ENCODE results near the gene ZCCHC14. TPM values are rescaled to one million over a fixed set of nuclear protein-coding genes. Genes with fewer than 3 reads are reported as not detected.

The ZCCHC14 gene
- total RNA-seq, 4 donors from 2014 or later = 27.7 to 56.1 (median 36.7) TPM

DNA sequence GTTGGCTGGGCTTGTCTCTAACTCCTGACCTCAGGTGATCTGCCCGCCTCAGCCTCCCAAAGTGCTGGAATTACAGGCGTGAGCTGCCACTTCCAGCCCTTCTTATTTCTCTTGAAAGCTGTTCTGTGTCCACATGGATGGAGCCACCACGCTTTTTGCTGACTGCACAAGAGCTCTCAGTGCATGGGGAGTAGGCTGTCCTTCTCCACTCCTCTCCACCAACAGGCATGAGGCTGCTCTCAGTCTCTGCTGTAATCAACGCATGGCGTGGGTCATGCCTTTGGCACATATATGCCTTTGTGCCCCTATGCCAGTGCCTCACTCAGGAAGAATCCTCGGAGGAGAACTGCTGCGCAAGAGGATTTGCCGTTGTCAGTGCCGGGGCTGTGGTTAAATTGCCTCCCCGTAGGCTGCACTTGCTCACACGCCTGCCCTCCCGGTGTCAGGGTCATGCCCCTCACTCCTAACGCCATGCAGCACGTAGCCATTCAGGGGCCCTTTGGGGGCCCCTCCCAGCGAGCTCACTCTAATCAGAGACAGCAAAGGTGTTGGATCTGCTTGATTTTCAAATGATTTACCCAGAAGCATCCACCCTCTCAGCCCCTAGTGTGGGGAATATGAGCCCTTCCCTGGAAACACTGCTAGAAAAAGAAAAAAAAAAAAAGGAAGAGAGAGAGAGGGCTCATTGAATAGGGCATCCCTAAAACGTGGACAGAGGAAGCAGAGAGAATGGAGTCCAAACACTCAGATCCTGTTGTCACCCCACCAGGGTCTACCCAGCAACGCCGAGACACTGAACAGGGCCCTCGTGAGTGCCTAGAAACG is 47.5 kb upstream of the ZCCHC14 start:
- TF ChIP-seq EP300 (IDR thresholded peaks at IDR 0.05; ENCODE audit: low read depth) (no peak), POLR2AphosphoS5 (IDR thresholded peaks at IDR 0.05) (no peak), POLR2A (IDR thresholded peaks at IDR 0.05) (no peak)
- TF ChIP-seq, protein P1, sequence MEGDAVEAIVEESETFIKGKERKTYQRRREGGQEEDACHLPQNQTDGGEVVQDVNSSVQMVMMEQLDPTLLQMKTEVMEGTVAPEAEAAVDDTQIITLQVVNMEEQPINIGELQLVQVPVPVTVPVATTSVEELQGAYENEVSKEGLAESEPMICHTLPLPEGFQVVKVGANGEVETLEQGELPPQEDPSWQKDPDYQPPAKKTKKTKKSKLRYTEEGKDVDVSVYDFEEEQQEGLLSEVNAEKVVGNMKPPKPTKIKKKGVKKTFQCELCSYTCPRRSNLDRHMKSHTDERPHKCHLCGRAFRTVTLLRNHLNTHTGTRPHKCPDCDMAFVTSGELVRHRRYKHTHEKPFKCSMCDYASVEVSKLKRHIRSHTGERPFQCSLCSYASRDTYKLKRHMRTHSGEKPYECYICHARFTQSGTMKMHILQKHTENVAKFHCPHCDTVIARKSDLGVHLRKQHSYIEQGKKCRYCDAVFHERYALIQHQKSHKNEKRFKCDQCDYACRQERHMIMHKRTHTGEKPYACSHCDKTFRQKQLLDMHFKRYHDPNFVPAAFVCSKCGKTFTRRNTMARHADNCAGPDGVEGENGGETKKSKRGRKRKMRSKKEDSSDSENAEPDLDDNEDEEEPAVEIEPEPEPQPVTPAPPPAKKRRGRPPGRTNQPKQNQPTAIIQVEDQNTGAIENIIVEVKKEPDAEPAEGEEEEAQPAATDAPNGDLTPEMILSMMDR (IDR thresholded peaks at IDR 0.05) = no peak
- H3K27ac ChIP-seq = peak overlapping the region; percentile 57 to 76 (median 68)
- no peak overlapping the region for H3K4me3 ChIP-seq
- no peaks in the 10 kb centered on the region for H3K36me3 ChIP-seq
- H3K9me3 ChIP-seq = no peaks in the 10 kb centered on the region
- 52 to 55% methylated on average over 7 to 18 of the region's 20 CpGs for WGBS, 2 donors (ENCODE audit: low coverage in 1 of 2)
- peaks cover 21% of the 10 kb centered on the region for H3K27me3 ChIP-seq
- intact Hi-C loops (cut with DNase I; ENCODE audit: low total_unique reads) = loop anchor here (10.0 kb wide), 1 partner anchor 125 kb away; no protein-coding TSS in a partner anchor
- in situ Hi-C loops (cut with MboI; ENCODE audit: low pct_ligation_motif_present in 1 of 4, low pct_unique_long_range_greater_than_20kb in 1 of 4, low sequenced_read_pairs in 3 of 4) = no loop called here
- peaks cover 0 to 14% (median 0%) of the 10 kb centered on the region in 4 donors for H3K4me1 ChIP-seq
- no peak for DNase-seq

DNA sequence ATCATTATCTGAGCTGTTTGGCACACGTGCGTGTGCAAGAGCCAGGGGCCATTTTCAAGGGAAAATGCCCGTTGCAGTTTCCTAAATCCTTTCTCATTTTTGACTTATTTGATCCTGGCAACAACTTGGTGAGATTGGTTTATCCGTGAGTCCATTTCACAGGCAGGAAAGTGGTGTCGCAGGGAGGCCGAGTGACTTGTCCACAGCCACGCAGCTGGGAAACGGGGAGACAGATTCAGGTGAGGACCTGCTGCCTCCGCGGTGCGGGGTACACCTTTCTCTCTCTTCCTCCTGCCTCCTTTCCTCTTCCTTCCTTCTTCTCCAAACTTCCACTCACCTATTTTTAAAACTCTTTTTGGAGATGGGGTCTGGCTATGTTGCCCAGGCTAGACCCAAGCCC is 46.3 kb upstream of the ZCCHC14 start:
- H3K4me3 ChIP-seq = no peak overlapping the region
- intact Hi-C loops (cut with DNase I; ENCODE audit: low total_unique reads) (no loop called here), in situ Hi-C loops (cut with MboI; ENCODE audit: low pct_ligation_motif_present in 1 of 4, low pct_unique_long_range_greater_than_20kb in 1 of 4, low sequenced_read_pairs in 3 of 4) (no loop called here)
- no peaks in the 10 kb centered on the region for H3K9me3 ChIP-seq
- no peak for TF ChIP-seq POLR2AphosphoS5 (IDR thresholded peaks at IDR 0.05)
- TF ChIP-seq, protein P1 (IDR thresholded peaks at IDR 0.05) = no peak
- no peak for TF ChIP-seq EP300 (IDR thresholded peaks at IDR 0.05; ENCODE audit: low read depth)
- TF ChIP-seq POLR2A (IDR thresholded peaks at IDR 0.05) = no peak
- no peaks in the 10 kb centered on the region for H3K36me3 ChIP-seq
- 71 to 83% methylated on average over 10 to 11 of the region's 11 CpGs for WGBS, 2 donors (ENCODE audit: low coverage in 1 of 2)
- H3K27me3 ChIP-seq = peaks cover 21% of the 10 kb centered on the region
- no peak for DNase-seq
- H3K4me1 ChIP-seq = peaks cover 0 to 14% (median 0%) of the 10 kb centered on the region in 4 donors
- H3K27ac ChIP-seq = peak overlapping the region in 2 of 4 donors; percentile 6 to 34

DNA sequence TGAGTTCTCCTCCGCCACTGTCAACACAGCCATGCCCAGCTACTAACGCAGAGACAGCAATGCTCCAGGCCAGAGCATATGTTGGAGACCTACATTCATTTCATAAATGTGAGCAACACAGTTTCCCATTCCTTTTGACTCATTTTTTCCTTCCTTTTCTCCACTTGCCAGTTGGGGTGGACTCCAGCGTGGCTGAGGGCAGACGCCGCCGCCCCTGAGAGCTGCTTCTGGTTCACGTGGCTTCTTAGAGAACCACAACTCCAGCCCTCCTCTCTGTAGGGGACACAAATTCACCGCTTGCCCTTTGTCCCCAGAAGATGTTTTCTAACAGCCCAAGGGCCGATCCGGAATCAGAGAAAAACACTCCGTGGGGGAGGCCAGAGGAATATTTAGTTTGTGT is 45.8 kb upstream of the ZCCHC14 start:
- H3K4me1 ChIP-seq = peaks cover 0 to 14% (median 0%) of the 10 kb centered on the region in 4 donors
- DNase-seq = no peak
- H3K9me3 ChIP-seq = no peaks in the 10 kb centered on the region
- peaks cover 18% of the 10 kb centered on the region for H3K27me3 ChIP-seq
- H3K27ac ChIP-seq = peak overlapping the region in 3 of 4 donors; percentile 6 to 34 (median 16)
- no peak overlapping the region for H3K4me3 ChIP-seq
- TF ChIP-seq EP300 (IDR thresholded peaks at IDR 0.05; ENCODE audit: low read depth) = no peak
- no peak for TF ChIP-seq POLR2A (IDR thresholded peaks at IDR 0.05)
- TF ChIP-seq POLR2AphosphoS5 (IDR thresholded peaks at IDR 0.05) = no peak
- TF ChIP-seq, protein P1 (IDR thresholded peaks at IDR 0.05) = no peak
- intact Hi-C loops (cut with DNase I; ENCODE audit: low total_unique reads) = no loop called here
- WGBS, 2 donors (ENCODE audit: low coverage in 1 of 2) = 54 to 56% methylated on average over 3 to 11 of the region's 11 CpGs
- in situ Hi-C loops (cut with MboI; ENCODE audit: low pct_ligation_motif_present in 1 of 4, low pct_unique_long_range_greater_than_20kb in 1 of 4, low sequenced_read_pairs in 3 of 4) = no loop called here
- no peaks in the 10 kb centered on the region for H3K36me3 ChIP-seq

DNA sequence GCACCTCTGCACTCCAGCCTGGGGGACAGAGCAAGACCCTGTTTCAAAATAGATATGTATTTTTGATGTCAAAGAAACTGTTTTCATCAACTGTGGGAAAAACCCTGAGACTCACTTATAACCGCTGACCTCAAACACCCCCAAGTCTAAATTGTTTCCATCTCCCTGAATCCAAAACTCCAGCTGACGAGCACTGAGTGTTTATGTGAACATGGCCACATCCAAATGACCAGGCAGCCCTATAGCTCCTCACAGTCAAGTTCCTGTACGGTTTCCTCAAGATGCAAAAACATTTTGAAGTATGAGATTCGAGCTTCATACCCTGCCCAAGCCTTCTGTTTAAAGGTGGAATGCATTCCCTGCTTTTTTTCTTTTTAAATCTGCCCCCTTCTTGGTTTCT is 45.3 kb upstream of the ZCCHC14 start:
- Histone ChIP-seq H3K36me3 (no peaks in the 10 kb centered on the region), H3K4me3 (no peak overlapping the region), H3K27ac (peak overlapping the region in 3 of 4 donors; percentile 6 to 34 (median 16)), H3K27me3 (peaks cover 16% of the 10 kb centered on the region), H3K9me3 (peaks cover 0 to 4% of the 10 kb centered on the region in 2 donors), H3K4me1 (peaks cover 0 to 14% (median 0%) of the 10 kb centered on the region in 4 donors)
- 61% methylated on average over 4 of the region's 4 CpGs; no CpG with 5 or more reads in 1 of the 2 donors for WGBS, 2 donors (ENCODE audit: low coverage in 1 of 2)
- no peak for DNase-seq
- intact Hi-C loops (cut with DNase I; ENCODE audit: low total_unique reads) = no loop called here
- TF ChIP-seq EP300 (IDR thresholded peaks at IDR 0.05; ENCODE audit: low read depth) = no peak
- TF ChIP-seq POLR2A (IDR thresholded peaks at IDR 0.05) = no peak
- TF ChIP-seq, protein P1 (IDR thresholded peaks at IDR 0.05) = no peak
- TF ChIP-seq POLR2AphosphoS5 (IDR thresholded peaks at IDR 0.05) = no peak
- in situ Hi-C loops (cut with MboI; ENCODE audit: low pct_ligation_motif_present in 1 of 4, low pct_unique_long_range_greater_than_20kb in 1 of 4, low sequenced_read_pairs in 3 of 4) = no loop called here

Measured in transverse colon (tissue), 4 donors.